Measurements from ENCODE around the gene YTHDC2. TPM values are rescaled to one million over a fixed set of nuclear protein-coding genes. Genes with fewer than 3 reads are reported as not detected.

Gene YTHDC2
- total and polyA plus RNA-seq, 12 donors = 4.9 to 20.9 (median 13.0) TPM

DNA sequence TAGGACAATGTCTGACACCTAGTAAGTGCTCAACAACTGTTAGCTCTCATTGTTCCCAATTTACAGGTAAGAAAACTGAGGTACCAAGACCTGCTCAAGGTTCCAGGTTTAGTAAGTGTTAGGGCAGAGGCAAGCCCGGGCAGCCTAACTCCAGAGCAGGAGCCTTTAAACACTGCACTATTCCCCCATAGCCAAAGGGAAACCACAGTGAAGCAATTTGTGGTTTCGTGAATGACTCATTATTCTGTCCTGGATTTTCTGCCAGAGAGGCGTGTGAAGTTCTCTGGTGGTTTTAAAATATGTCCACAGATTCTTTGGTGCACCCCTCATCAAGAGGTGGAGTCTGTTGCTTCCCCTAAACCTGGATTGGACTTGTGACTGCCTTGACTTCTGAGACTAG is 24.2 kb upstream of the YTHDC2 start:
- Histone ChIP-seq H3K27me3 (peaks cover 0 to 98% (median 25%) of the 10 kb centered on the region in 7 donors), H3K4me3 (peak overlapping the region in 1 of 10 donors; percentile 60), H3K4me1 (peaks cover 0 to 27% (median 13%) of the 10 kb centered on the region in 9 donors), H3K27ac (peak overlapping the region in 2 of 10 donors; percentile 31 to 32), H3K36me3 (no peaks in the 10 kb centered on the region), H3K9me3 (peaks cover 0 to 18% (median 5%) of the 10 kb centered on the region in 11 donors)
- ATAC-seq (peak in 7 of 8 donors; percentile 49 to 76 (median 67)), DNase-seq (no peak)
- WGBS, 2 donors = 61 to 62% methylated on average over 3 of the region's 3 CpGs
- TF ChIP-seq, protein P1, sequence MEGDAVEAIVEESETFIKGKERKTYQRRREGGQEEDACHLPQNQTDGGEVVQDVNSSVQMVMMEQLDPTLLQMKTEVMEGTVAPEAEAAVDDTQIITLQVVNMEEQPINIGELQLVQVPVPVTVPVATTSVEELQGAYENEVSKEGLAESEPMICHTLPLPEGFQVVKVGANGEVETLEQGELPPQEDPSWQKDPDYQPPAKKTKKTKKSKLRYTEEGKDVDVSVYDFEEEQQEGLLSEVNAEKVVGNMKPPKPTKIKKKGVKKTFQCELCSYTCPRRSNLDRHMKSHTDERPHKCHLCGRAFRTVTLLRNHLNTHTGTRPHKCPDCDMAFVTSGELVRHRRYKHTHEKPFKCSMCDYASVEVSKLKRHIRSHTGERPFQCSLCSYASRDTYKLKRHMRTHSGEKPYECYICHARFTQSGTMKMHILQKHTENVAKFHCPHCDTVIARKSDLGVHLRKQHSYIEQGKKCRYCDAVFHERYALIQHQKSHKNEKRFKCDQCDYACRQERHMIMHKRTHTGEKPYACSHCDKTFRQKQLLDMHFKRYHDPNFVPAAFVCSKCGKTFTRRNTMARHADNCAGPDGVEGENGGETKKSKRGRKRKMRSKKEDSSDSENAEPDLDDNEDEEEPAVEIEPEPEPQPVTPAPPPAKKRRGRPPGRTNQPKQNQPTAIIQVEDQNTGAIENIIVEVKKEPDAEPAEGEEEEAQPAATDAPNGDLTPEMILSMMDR (IDR thresholded peaks at IDR 0.05) = no peak
- intact Hi-C loops (cut with DNase I) = no loop called here

- Histone ChIP-seq H3K27ac (no peak overlapping the region), H3K36me3 (no peaks in the 10 kb centered on the region), H3K27me3 (peaks cover 0 to 98% (median 25%) of the 10 kb centered on the region in 7 donors), H3K4me3 (no peak overlapping the region), H3K4me1 (peaks cover 0 to 28% (median 13%) of the 10 kb centered on the region in 9 donors), H3K9me3 (peaks cover 0 to 18% (median 5%) of the 10 kb centered on the region in 11 donors)
- TF ChIP-seq, protein P1 (IDR thresholded peaks at IDR 0.05) = no peak
- DNase-seq = no peak
- intact Hi-C loops (cut with DNase I) = no loop called here
- 98 to 99% methylated on average over 3 of the region's 3 CpGs for WGBS, 2 donors
- no peak for ATAC-seq
Measured at GRCh38 chr5:113490317-113490716, 23.2 kb upstream of the YTHDC2 start.

GRCh38 chr5:113491022-113491421 is 22.5 kb upstream of the YTHDC2 start:
- Histone ChIP-seq H3K27ac (no peak overlapping the region), H3K27me3 (peaks cover 0 to 98% (median 25%) of the 10 kb centered on the region in 7 donors), H3K4me1 (peaks cover 0 to 33% (median 13%) of the 10 kb centered on the region in 9 donors), H3K4me3 (no peak overlapping the region), H3K9me3 (peaks cover 0 to 18% (median 5%) of the 10 kb centered on the region in 11 donors), H3K36me3 (no peaks in the 10 kb centered on the region)
- 92 to 94% methylated on average over 2 of the region's 2 CpGs for WGBS, 2 donors
- DNase-seq (no peak), ATAC-seq (no peak)
- intact Hi-C loops (cut with DNase I) = no loop called here
- TF ChIP-seq, protein P1 (IDR thresholded peaks at IDR 0.05) = no peak

DNA sequence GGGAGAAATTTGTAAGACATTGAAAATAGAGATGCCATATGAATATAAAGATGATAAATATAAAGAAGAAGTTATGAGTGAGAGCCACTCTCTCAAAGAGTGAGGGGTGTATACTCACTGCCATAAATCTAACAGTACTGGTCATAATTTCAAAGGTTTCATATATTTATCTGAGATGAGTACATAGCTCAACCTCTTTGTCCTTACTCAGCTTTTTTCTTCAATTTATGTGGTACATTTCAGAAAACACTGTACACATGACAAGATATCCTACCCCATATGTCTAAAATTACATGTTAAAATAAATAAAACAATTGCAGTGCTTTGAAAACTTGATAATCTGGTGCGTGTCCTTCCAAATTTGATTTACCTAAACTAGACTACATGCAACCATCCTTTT is 20.0 kb upstream of the YTHDC2 start:
- ATAC-seq (no peak), DNase-seq (no peak)
- TF ChIP-seq, protein P1 (IDR thresholded peaks at IDR 0.05) = no peak
- H3K4me3 ChIP-seq = no peak overlapping the region
- intact Hi-C loops (cut with DNase I) = no loop called here
- WGBS, 2 donors = 88 to 92% methylated on average over 1 of the region's 1 CpG
- peaks cover 0 to 19% (median 3%) of the 10 kb centered on the region in 9 donors for H3K4me1 ChIP-seq
- H3K36me3 ChIP-seq = no peaks in the 10 kb centered on the region
- peaks cover 0 to 18% (median 5%) of the 10 kb centered on the region in 11 donors for H3K9me3 ChIP-seq
- H3K27me3 ChIP-seq = peaks cover 0 to 88% (median 13%) of the 10 kb centered on the region in 7 donors
- H3K27ac ChIP-seq = no peak overlapping the region

Data from heart right ventricle (tissue), 16 donors.